Esophagus muscularis mucosa (tissue), 3 donors: ENCODE data around the gene LRRC7.

Experiments used
- POLR2AphosphoS5 ChIP-seq, 2 donors: sonication (generic); formaldehyde crosslinking; IDR thresholded peaks; one replicate each; pipeline ENCODE4 v1.6.1; 2017; ENCODE audit warnings: antibody characterized with exemption in 2 of 2
- TF ChIP-seq, protein P1 (sequence below), 3 experiments: fragments of 200-600 bp in 2 of 3; fragments of 450-650 bp in 1 of 3; sonication (generic) in 2 of 3; IDR thresholded peaks; one replicate each; pipeline ENCODE4 v1.5.1; 2017 to 2019; ENCODE audit warnings: antibody characterized with exemption in 3 of 3, mild to moderate bottlenecking in 2 of 3, moderate library complexity in 1 of 3

GRCh38 chr1:70025846-70026245, 458.1 kb downstream of the LRRC7 start:
- TF ChIP-seq, protein P1, sequence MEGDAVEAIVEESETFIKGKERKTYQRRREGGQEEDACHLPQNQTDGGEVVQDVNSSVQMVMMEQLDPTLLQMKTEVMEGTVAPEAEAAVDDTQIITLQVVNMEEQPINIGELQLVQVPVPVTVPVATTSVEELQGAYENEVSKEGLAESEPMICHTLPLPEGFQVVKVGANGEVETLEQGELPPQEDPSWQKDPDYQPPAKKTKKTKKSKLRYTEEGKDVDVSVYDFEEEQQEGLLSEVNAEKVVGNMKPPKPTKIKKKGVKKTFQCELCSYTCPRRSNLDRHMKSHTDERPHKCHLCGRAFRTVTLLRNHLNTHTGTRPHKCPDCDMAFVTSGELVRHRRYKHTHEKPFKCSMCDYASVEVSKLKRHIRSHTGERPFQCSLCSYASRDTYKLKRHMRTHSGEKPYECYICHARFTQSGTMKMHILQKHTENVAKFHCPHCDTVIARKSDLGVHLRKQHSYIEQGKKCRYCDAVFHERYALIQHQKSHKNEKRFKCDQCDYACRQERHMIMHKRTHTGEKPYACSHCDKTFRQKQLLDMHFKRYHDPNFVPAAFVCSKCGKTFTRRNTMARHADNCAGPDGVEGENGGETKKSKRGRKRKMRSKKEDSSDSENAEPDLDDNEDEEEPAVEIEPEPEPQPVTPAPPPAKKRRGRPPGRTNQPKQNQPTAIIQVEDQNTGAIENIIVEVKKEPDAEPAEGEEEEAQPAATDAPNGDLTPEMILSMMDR (IDR thresholded peaks at IDR 0.05), result no peak
- no peak for TF ChIP-seq POLR2AphosphoS5 (IDR thresholded peaks at IDR 0.05)
